ENCODE results near the gene LRP8.

GRCh38 chr1:53257454-53258081, 70.3 kb downstream of the LRP8 start:
- TF ChIP-seq POLR2AphosphoS5 (IDR thresholded peaks at IDR 0.05) (no peak), CTCF (IDR thresholded peaks at IDR 0.05 in 8 of 11, conservative IDR thresholded peaks at IDR 0.05 in 3 of 11) (no peak)

Data from spleen (tissue), 7 donors.